Tibial nerve (tissue), 4 donors: Measurements from ENCODE around the gene BTRC. TPM values are rescaled to one million over a fixed set of nuclear protein-coding genes. Genes with fewer than 3 reads are reported as not detected.

Experiments used
- DNase-seq, 2 donors: peaks; one replicate each; pipeline ENCODE4 v3.0.0-alpha.2; 2019; ENCODE audit warnings: low spot score in 2 of 2
- H3K27ac ChIP-seq, 4 donors: fragments of 200-600 bp; sonication (generic) in 3 of 4; one replicate each; pipeline ENCODE4 v1.5.1; 2017 to 2019; ENCODE audit warnings: mild to moderate bottlenecking in 1 of 4
- H3K27me3 ChIP-seq, 2 donors: fragments of 200-600 bp; sonication (generic) in 1 of 2; one replicate each; pipeline versions ENCODE4 v1.5.1 to v1.6.0; 2017 to 2019
- H3K36me3 ChIP-seq, 3 donors: fragments of 200-600 bp; sonication (generic); one replicate each; pipeline ENCODE4 v1.5.1; 2018 to 2019
- H3K4me1 ChIP-seq, 4 donors: fragments of 200-600 bp; sonication (generic) in 3 of 4; one replicate each; pipeline ENCODE4 v1.5.1; 2017 to 2019
- H3K4me3 ChIP-seq, 4 donors: fragments of 200-600 bp; sonication (generic) in 3 of 4; one replicate each; pipeline ENCODE4 v1.5.1; 2017 to 2019; ENCODE audit warnings: mild to moderate bottlenecking in 1 of 4, moderate library complexity in 1 of 4
- H3K9me3 ChIP-seq, 4 donors: fragments of 200-600 bp; sonication (generic) in 3 of 4; one replicate each; pipeline ENCODE4 v1.5.1; 2017 to 2019
- EP300 ChIP-seq, 2 donors: sonication (generic); formaldehyde crosslinking; IDR thresholded peaks; one replicate each; pipeline ENCODE4 v1.6.1; 2017; ENCODE audit warnings: antibody characterized with exemption in 2 of 2, mild to moderate bottlenecking in 1 of 2
- POLR2A ChIP-seq, 2 donors: fragments of 450-650 bp; IDR thresholded peaks; one replicate each; pipeline ENCODE4 v1.6.1; 2017; ENCODE audit warnings: antibody characterized with exemption in 2 of 2, mild to moderate bottlenecking in 2 of 2, moderate library complexity in 2 of 2
- WGBS, 2 donors: methylation state at CpG; one replicate each; pipeline ENCODE4 v1.1.5; 2018; 5-methylcytosine and 5-hydroxymethylcytosine counted together
- total RNA-seq, 4 donors: library from RNA; depleted of rRNA; stranded (reverse); fragments of >200 nt; gene quantifications; one replicate each; pipeline ENCODE4 v1.1.0, GENCODE V29; 2016
- TF ChIP-seq, protein P1 (sequence below), 5 experiments: fragments of 200-600 bp in 3 of 5; fragments of 450-650 bp in 2 of 5; sonication (generic) in 3 of 5; IDR thresholded peaks; one replicate each; pipeline ENCODE4 v1.5.1; 2016 to 2019; ENCODE audit warnings: antibody characterized with exemption in 5 of 5, mild to moderate bottlenecking in 3 of 5, moderate library complexity in 2 of 5

Gene BTRC
- total RNA-seq, 4 donors from 2014 or later: 7.9 to 14.2 (median 8.8) TPM

DNA sequence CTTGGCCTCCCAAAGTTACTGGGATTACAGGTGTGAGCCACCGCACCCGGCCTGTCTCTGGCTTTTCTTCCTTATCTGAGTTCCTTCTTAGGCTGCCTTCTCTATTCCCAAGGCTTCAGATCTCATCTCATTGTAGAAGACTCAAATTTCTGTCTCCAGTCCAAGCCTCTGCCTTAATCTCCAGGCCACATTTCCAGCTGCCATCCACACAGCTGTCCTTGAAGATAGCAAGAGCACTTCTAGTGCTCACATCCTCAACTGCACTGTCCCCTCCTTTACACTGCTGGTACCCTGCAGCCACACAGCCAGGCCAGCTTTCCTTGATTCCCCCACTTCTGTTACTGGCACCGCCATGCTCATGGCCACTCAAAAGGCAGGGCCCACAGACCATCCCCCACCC is 198.5 kb downstream of the BTRC start:
- DNase-seq: no peak
- Histone ChIP-seq H3K9me3 (no peaks in the 10 kb centered on the region), H3K27me3 (no peaks in the 10 kb centered on the region), H3K4me3 (no peak overlapping the region), H3K27ac (no peak overlapping the region), H3K4me1 (peaks cover 0 to 7% (median 0%) of the 10 kb centered on the region in 4 donors), H3K36me3 (peaks cover 0 to 57% (median 0%) of the 10 kb centered on the region in 3 donors)
- WGBS, 2 donors: 98% methylated on average over 3 of the region's 3 CpGs
- TF ChIP-seq POLR2A (IDR thresholded peaks at IDR 0.05) (no peak), EP300 (IDR thresholded peaks at IDR 0.05) (no peak)
- TF ChIP-seq, protein P1, sequence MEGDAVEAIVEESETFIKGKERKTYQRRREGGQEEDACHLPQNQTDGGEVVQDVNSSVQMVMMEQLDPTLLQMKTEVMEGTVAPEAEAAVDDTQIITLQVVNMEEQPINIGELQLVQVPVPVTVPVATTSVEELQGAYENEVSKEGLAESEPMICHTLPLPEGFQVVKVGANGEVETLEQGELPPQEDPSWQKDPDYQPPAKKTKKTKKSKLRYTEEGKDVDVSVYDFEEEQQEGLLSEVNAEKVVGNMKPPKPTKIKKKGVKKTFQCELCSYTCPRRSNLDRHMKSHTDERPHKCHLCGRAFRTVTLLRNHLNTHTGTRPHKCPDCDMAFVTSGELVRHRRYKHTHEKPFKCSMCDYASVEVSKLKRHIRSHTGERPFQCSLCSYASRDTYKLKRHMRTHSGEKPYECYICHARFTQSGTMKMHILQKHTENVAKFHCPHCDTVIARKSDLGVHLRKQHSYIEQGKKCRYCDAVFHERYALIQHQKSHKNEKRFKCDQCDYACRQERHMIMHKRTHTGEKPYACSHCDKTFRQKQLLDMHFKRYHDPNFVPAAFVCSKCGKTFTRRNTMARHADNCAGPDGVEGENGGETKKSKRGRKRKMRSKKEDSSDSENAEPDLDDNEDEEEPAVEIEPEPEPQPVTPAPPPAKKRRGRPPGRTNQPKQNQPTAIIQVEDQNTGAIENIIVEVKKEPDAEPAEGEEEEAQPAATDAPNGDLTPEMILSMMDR (IDR thresholded peaks at IDR 0.05): no peak

DNA sequence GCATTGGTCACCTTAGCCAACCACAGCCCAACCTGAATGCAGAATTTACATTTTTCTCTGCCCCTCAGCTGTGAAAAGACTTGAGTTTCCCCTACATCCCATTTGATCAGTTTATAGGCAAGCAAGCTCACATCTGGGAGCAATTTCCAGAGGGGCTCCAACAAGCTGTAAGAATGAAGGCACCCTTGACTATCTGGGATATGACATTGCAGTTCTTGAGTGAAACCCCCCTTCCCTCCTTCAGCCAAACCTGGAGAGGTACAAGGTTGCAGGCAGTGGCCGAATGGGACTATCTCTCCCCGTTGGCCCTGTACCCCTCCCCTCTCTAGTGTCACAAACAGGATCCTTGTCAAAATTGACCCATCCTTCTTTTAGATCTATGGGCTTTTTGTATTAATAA is 203.6 kb downstream of the BTRC start:
- Histone ChIP-seq H3K9me3 (no peaks in the 10 kb centered on the region), H3K27me3 (peaks cover 0 to 30% of the 10 kb centered on the region in 2 donors), H3K36me3 (peaks cover 0 to 33% (median 0%) of the 10 kb centered on the region in 3 donors), H3K4me3 (no peak overlapping the region), H3K27ac (no peak overlapping the region), H3K4me1 (no peaks in the 10 kb centered on the region)
- no peak for DNase-seq
- WGBS, 2 donors: 48 to 75% methylated on average over 2 of the region's 2 CpGs
- TF ChIP-seq EP300 (IDR thresholded peaks at IDR 0.05) (no peak), POLR2A (IDR thresholded peaks at IDR 0.05) (no peak)
- TF ChIP-seq, protein P1 (IDR thresholded peaks at IDR 0.05): no peak

DNA sequence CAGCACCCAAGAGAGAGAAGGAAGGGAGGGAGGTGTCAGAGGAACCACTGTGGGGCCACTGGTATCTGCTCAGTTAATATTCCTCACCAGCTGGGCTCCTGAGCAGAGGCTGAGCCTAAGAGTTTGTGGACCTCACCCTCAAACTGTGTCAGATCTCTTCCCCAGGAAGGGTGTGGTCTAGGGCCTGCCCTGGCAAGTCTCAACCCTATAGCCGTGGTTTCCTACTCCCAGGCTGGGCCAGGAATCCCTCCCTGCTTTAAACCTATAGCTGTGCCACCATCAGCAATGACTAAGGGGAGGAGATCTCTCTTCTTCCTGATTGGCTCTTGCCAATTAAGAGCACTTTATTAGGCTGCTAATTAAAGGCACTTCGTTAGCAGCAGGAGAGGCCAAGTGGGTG is 204.2 kb downstream of the BTRC start:
- TF ChIP-seq, protein P1 (IDR thresholded peaks at IDR 0.05): no peak
- TF ChIP-seq EP300 (IDR thresholded peaks at IDR 0.05) (no peak), POLR2A (IDR thresholded peaks at IDR 0.05) (no peak)
- Histone ChIP-seq H3K36me3 (peaks cover 0 to 26% (median 0%) of the 10 kb centered on the region in 3 donors), H3K27ac (no peak overlapping the region), H3K4me3 (no peak overlapping the region), H3K9me3 (no peaks in the 10 kb centered on the region), H3K4me1 (no peaks in the 10 kb centered on the region), H3K27me3 (peaks cover 0 to 35% of the 10 kb centered on the region in 2 donors)
- WGBS, 2 donors: 47 to 56% methylated on average over 2 of the region's 2 CpGs
- DNase-seq: no peak

DNA sequence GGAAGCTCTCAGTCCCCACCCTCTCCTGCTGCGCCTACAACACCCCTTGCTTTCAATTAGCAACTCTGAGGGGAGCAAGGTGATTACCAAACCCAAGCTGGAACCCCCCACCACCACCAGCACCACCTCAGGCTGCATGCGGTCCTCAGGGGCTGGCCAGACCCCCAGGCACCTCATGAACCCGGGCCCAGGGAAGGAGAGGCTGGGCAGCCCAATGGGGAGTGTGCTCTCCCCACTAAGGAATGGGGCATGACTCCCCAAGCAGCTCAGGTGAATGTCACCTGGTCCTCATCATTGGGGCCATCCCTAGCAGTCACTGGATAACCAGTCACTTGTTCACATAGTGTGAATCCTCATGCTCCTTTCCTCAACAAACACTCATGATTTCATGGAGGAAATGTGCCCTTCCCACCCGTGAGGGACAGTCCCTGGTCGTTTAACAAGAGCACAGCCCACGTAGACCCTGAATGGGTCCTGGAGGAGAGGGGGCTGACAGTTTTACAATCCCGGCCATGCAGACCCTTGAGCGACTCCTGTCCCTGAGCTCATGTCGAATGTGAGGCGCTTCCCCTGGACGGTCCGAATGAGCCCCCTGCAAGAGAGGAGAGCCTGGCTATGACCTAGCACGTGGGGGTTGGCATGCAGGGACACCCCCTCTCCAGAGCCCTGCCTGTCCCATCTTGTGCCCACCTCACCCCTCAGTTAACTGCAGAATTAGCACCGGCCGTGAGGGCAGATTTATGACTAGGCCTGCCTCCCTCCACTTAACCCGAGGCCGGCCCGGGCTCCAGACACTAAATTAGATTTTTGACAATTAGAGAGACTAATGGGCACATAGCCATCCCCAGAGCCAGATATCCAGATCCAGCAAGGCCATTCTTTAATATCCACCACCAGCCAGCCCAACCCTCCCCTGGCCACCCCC is 205.0 kb downstream of the BTRC start:
- Histone ChIP-seq H3K27me3 (peaks cover 0 to 43% of the 10 kb centered on the region in 2 donors), H3K36me3 (peaks cover 0 to 19% (median 0%) of the 10 kb centered on the region in 3 donors), H3K27ac (no peak overlapping the region), H3K4me1 (no peaks in the 10 kb centered on the region), H3K9me3 (no peaks in the 10 kb centered on the region), H3K4me3 (no peak overlapping the region)
- no peak for DNase-seq
- 38 to 47% methylated on average over 15 to 18 of the region's 18 CpGs for WGBS, 2 donors
- TF ChIP-seq POLR2A (IDR thresholded peaks at IDR 0.05): no peak
- no peak for TF ChIP-seq EP300 (IDR thresholded peaks at IDR 0.05)
- TF ChIP-seq, protein P1 (IDR thresholded peaks at IDR 0.05): no peak
